ENCODE results near the gene CDKAL1.

DNA sequence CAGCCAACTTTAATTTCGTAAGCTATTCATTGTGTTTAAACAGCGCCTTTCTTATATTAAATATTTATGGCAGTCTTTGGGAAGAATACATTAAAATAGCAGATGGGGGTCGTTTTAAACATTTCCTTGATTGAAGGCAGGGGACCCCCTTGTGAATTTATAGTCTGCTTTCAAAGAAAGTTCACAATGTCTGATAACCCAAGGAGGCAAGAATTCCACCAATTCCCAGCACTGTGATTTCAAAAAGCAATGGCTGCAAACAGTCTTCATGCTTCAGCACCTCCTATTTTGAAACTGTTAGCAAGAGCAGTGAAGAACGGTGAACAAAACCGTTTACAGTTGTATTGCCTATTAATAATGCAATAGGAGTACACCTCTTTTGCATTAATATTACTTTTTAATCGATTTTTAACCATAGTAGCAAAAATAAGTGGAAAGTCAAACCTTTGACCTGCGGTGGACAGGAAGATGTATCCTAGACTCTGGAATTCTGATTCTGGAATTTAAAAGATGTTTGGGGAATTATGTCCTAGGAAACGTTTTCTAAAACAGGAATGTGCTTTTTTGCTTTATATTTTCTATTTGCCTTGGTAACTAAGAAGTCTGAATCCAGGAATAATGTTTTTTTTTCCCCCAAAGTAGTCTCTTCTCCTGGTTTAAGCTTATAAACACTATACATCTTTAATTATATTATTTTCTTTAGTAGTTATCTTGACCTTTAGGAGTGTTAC, 393.0 kb downstream of the CDKAL1 start:
- TF ChIP-seq CTCF (IDR thresholded peaks at IDR 0.05 in 8 of 11, conservative IDR thresholded peaks at IDR 0.05 in 3 of 11) (no peak), POLR2A (IDR thresholded peaks at IDR 0.05) (no peak), POLR2AphosphoS5 (IDR thresholded peaks at IDR 0.05) (no peak)

Data from spleen (tissue), 7 donors.